H1 (cell line): ENCODE data around the gene EPN2. TPM values are rescaled to one million over a fixed set of nuclear protein-coding genes. Genes with fewer than 3 reads are reported as not detected.

ENCODE experiments used
- CBX5 ChIP-seq: fragments of 300-800, 300-1000 bp; sonication (generic); IDR thresholded peaks from 2 replicates; pipeline ENCODE4 v1.7.1; 2016; ENCODE audit warnings: antibody characterized with exemption, low read length, low read depth
- ZNF274 ChIP-seq: IDR thresholded peaks from 2 replicates; pipeline ENCODE4 v1.7.0; 2012; ENCODE audit warnings: low read length, borderline replicate concordance; ENCODE audit errors: extremely low read depth
- polyA plus RNA-seq, 7 experiments: library from polyadenylated mRNA; depleted of rRNA in 3 of 7; stranded (reverse) in 5 of 7; unstranded in 2 of 7; fragments of >200 nt in 5 of 7; fragments of 200-250 nt in 2 of 7; gene quantifications; 1 replicate in 5 of 7; 2 replicates in 1 of 7; 4 replicates in 1 of 7; pipeline versions ENCODE4 v1.2.1 to v1.2.3, GENCODE V29; 2011 to 2013; ENCODE audit warnings: missing spikeins in 2 of 7, mixed read lengths in 2 of 7
- total RNA-seq: library from RNA; stranded (reverse); fragmentation: NEBNext Ultra II Directional; extraction: Animal tissue kit (Norgen Biotek cat#: 25700); gene quantifications from 2 replicates; pipeline ENCODE4 v1.2.1, GENCODE V29; 2021

Gene EPN2
- total and polyA plus RNA-seq, 2 of the 8 experiments (the other 6 are each of a cell fraction or from before 2014, with no cell fraction given), result 28.7 to 55.8 TPM

DNA sequence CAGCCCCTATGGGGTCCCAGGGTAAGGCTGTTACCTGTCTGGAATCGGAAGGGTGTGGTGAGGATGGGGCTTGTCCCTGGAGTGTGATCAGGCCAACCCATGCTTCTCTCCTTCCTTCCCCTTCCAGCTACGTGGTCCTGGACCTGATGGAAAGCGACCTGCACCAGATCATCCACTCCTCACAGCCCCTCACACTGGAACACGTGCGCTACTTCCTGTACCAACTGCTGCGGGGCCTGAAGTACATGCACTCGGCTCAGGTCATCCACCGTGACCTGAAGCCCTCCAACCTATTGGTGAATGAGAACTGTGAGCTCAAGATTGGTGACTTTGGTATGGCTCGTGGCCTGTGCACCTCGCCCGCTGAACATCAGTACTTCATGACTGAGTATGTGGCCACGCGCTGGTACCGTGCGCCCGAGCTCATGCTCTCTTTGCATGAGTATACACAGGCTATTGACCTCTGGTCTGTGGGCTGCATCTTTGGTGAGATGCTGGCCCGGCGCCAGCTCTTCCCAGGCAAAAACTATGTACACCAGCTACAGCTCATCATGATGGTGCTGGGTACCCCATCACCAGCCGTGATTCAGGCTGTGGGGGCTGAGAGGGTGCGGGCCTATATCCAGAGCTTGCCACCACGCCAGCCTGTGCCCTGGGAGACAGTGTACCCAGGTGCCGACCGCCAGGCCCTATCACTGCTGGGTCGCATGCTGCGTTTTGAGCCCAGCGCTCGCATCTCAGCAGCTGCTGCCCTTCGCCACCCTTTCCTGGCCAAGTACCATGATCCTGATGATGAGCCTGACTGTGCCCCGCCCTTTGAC lies 143.5 kb downstream of the EPN2 start (continued):
- TF ChIP-seq ZNF274 (no peak), CBX5 (no peak)
